Right forelimb (tissue), 1 donor: Measurements from ENCODE around the gene KCNS1.
A peak's percentile ranks its signal among the peaks of the same experiment; 100 is the strongest.

Source experiments
- DNase-seq: peaks from one replicate; pipeline ENCODE4 v3.0.0-alpha.2; 2018

KCNS1 gene

GRCh38 chr20:45109634-45110033 lies 8.7 kb upstream of the KCNS1 start:
- DNase-seq = no peak

- no peak for DNase-seq
These were observed 4.4 kb upstream of the KCNS1 start for GRCh38 chr20:45105317-45105716.

GRCh38 chr20:45104786-45105185 lies 3.9 kb upstream of the KCNS1 start:
- DNase-seq = no peak

GRCh38 chr20:45103072-45103471 lies 2.1 kb upstream of the KCNS1 start:
- no peak for DNase-seq

GRCh38 chr20:45101333-45101850 lies 465 bp upstream of the KCNS1 start:
- DNase-seq = no peak

GRCh38 chr20:45098103-45098773 lies 2.7 kb downstream of the KCNS1 start:
- DNase-seq = no peak

GRCh38 chr20:45097485-45098102 lies 3.3 kb downstream of the KCNS1 start:
- DNase-seq = no peak

GRCh38 chr20:45096781-45097180 lies 4.1 kb downstream of the KCNS1 start:
- no peak for DNase-seq

GRCh38 chr20:45095805-45096238 lies 5.1 kb downstream of the KCNS1 start:
- DNase-seq = peak; percentile 74

GRCh38 chr20:45094864-45095574 lies 5.9 kb downstream of the KCNS1 start:
- DNase-seq = no peak

- no peak for DNase-seq
These were observed 6.7 kb downstream of the KCNS1 start for GRCh38 chr20:45094201-45094600.

- DNase-seq = no peak
These were observed 8.0 kb downstream of the KCNS1 start for GRCh38 chr20:45092898-45093297.

GRCh38 chr20:45091366-45091765 lies 9.6 kb downstream of the KCNS1 start:
- DNase-seq = no peak

- no peak for DNase-seq
These were observed 10.4 kb downstream of the KCNS1 start for GRCh38 chr20:45090481-45090880.

GRCh38 chr20:45088247-45088646 lies 12.7 kb downstream of the KCNS1 start:
- no peak for DNase-seq

- no peak for DNase-seq
These were observed 13.1 kb downstream of the KCNS1 start for GRCh38 chr20:45087814-45088213.

GRCh38 chr20:45087097-45087790 lies 13.7 kb downstream of the KCNS1 start:
- no peak for DNase-seq

GRCh38 chr20:45085867-45086266 lies 15.1 kb downstream of the KCNS1 start:
- no peak for DNase-seq

- DNase-seq = no peak
These were observed 15.6 kb downstream of the KCNS1 start for GRCh38 chr20:45085289-45085688.

- DNase-seq = no peak
These were observed 17.8 kb downstream of the KCNS1 start for GRCh38 chr20:45083127-45083526.

GRCh38 chr20:45082468-45082867 lies 18.5 kb downstream of the KCNS1 start:
- no peak for DNase-seq

- DNase-seq = no peak
These were observed 19.9 kb downstream of the KCNS1 start for GRCh38 chr20:45080867-45081624.

GRCh38 chr20:45077559-45077958 lies 23.4 kb downstream of the KCNS1 start:
- DNase-seq = no peak
